Measurements from ENCODE around the gene PELI2.

Gene PELI2

GRCh38 chr14:56210571-56210970 lies 92.4 kb downstream of the PELI2 start:
- DNase-seq, result no peak

DNA sequence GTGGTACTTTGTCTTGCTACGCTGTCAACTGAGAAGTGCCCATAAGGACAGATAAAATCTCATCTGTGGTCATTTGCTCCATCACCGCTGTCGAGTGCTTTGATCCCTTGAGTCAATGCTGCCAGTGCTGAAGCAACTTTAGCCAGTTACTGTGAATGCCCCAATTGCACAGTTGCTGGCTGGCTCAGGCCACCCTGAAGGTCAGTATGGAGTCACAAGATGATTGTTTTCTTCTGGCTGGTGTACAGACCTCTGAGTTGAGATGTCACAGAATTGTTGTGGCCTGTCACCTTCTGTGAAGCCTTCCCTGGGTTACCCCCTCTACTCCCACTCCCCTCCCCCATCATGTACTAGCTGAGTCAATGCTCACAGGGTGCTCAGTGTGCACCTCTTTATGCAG lies 92.9 kb downstream of the PELI2 start:
- DNase-seq, result no peak

DNA sequence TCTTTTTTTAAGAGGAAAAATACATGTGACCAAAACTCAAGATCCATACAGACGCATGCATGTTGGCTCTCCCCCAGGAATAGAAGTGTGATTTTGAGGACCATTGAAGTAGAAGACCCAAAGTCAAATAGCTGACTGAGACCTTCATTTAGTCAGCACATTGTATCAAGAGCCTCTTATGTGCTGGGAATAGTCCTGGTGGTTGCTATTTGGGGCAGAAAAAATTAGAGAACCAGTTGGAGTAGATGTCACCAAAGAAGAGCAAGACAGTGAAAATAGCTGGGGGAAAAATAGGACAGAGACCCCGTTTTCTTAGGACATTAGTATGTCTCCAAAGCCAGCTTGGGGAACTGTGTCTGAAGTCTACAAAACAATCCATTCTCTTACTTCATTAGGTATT lies 93.6 kb downstream of the PELI2 start:
- DNase-seq, result no peak

GRCh38 chr14:56212521-56212920 lies 94.3 kb downstream of the PELI2 start:
- DNase-seq, result no peak

DNA sequence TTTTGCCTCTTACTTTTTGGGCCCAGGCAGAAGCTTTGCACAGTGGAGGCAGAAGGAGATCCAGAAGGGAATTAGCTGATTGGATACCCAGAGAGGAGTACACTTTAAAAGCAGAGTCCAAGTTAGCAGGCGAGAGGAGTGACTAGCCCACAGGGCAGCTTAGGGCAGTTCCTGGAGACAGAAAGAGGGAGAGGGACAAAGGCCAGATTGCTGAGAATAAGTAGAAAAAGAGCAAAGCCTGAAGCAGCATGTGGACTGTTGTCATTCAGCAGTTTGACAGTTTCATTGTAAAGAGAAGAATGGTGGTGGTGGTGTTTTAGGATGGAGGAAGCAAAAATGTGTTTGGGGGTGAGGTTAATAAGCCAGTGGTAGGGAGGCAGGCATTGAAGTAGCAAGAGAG lies 95.1 kb downstream of the PELI2 start:
- DNase-seq, result no peak

- no peak for DNase-seq
Observed at GRCh38 chr14:56215180-56215579, 97.0 kb downstream of the PELI2 start.

DNA sequence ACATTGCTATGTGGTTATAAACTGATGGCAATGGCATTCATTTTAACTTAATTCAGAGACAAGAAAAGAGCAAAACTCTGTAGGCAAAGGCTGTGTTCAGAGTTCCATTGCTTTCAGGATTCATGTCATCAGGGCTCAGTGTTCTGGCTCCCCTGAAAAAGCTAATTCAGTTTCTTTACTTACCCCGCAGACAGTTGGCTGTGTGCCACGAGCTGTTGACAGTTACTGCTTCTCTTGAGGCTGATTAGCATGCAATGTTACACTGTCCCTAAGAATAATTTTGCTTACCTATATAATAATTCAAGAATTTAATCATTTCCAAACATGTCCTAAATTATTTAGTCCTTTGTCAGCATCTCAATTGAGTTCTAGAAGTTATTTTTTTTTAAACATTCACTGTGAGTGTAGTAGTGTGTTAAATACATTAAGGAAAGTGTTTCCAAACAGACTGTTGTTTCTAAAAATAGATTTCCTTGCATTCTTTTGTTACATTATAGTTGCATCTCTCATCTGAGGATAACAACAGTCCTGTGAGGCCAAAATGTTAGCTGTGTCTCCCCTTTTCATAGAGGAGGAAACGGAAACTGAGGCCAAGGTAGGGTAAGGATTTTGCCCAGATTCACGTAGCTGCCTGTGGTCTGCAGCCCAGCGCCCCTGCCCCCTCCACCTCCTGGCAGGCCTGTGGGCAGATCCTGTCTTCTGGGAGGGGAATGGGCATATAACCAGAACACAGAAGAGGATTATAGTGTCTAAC lies 98.6 kb downstream of the PELI2 start:
- no peak for DNase-seq

- DNase-seq, result no peak
Observed at GRCh38 chr14:56217380-56218045, 99.3 kb downstream of the PELI2 start.

DNA sequence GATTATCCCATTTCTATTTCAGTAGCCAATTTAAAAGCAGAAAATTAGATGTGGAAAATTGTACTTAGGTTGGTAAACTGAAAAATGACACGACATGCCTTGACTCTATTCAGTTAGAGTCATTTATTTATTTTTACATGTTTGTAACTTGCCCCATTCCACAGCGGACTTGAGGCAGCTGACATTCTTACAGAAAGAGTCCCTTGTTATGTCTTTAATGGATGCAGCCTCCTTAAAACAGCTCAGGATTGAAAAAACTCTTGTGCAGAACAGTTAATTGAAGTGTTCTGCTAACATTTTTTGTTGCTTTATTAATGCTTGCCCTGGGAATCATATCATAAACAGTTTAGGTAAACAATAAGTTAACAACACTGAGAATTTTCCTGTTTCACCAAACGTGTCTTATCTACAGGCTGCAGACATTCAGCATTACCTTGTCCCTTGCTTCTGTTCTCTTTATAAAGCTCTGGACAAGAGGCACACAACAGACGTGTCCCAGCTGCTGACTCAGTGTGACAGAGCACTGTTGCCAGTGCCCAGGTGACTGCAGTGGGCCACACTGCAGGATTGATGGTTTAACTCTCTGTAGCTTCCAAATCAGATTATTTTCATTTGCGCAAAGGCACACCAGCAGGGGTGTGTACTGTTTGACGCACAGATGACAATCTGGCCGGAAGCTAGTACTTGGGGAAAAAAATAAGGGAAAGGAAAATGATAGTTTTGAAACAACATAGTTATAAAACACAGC lies 101.6 kb downstream of the PELI2 start:
- DNase-seq, result no peak

DNA sequence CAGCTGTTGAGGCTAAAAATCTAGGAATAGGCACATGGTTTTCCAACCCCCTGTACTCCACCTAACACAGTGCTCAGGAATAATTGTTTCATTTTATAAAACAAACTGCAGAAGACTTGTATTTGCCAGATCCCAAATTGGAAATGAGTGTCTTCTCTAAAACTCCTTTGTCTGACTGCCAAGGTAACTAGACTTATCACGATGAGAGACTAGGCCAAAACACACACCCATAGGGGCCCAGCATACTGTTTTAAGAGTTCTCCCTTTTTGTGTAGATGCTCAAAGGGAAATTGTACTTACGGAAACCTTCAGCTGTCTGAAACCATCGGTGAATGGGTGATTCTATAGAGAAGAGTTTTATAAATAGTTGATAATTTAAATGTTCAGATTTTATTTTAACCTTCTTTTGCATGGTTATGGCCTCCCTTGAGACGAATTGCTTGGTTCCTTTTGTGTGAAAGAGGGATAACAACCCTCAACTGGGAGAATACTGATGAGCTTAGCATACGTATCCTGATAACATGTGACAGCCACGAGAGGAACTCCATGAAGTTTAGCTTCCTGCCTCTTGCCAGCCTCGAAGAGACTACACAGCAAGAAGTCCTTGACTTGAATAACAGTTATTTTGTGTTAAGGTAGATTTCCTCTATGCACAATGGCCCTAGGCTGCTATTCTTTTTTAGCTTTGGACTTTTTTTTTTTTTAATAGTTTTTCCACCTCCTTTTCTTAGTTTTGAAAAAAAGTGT lies 103.3 kb downstream of the PELI2 start:
- no peak for DNase-seq

- DNase-seq, result no peak
Observed at GRCh38 chr14:56224229-56224628, 106.0 kb downstream of the PELI2 start.

DNA sequence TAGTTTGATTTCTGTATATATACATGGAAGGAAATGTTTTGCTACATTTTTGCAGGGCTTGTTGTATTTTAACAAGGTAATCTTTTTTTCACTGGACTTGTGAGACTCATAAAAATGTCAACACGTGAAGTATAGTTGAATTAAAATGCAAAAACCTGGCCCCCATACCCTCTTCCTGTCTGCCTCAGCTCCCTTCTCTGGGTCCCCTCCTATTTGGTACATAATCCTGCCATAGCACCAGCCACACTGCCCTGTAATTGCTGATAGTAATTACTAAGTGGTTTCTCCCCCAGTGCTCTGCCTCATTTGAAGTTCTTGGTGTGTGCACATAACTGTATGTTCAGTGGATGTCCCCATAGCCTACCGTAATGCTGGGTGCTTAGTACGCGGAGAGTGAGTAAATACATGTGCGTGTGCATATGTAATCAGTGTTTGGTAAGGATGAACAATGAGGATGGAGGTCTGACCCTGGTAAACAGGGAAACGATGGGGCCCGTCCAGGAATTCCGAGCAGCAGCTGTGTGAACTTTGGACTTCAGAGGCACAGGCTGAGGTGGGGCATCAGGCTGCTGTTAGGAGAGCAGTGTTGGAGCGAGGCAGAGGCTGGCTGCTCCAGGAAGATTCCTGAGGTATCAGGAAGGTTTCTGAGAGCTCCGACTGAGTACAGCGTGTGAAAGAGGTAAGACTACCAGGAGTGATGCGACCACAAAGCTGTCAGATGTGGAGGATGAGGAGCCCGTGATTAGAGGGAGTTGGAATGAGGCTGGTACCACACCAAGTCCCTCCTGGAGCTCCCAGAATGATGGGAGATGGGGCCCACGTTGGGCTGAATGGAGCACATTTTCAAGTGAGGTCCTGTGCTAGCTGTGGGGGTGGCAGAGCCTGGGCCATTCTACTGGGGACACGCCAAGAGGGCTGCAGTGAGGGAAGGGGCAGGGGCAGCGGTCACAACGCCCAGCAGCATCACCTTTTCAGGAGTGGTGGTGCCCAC lies 106.8 kb downstream of the PELI2 start:
- no peak for DNase-seq

DNA sequence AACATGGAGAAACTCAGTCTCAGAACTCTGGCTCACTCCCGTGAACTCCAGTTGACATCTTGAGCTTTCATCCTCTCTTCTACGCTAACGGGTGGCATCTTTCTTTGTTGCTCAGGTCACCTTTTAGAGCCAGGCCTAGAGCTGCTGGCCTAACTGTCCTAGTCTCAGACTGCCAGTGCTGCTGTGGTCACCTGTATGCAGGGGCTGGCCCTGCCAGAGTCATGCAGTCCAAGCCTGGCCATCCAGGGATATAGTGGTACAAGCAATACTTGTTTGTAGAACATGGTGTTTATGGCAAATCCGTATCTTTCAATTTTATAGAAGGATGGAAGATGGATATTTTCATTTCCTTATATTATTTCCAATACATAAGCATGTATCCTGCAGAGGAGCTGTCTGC lies 117.2 kb downstream of the PELI2 start:
- no peak for DNase-seq

DNA sequence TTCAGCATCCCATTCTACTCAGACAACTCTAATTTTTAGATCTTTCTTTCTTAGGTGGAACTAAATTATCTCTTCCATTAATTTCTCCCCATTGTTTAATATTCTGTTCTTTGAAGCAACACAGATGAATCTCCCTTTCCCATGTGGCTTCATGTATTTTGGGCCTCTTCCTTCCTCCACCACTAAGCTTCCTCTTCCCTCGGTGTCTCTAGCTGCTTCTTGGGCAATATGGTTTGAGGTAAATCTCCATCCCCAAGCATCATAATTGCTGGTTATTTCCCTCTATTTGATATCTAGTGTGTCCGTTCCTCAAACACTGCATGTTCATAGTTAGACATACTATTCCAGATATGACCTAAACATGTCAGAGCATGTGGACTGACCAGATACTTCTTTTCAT lies 119.2 kb downstream of the PELI2 start:
- no peak for DNase-seq

DNA sequence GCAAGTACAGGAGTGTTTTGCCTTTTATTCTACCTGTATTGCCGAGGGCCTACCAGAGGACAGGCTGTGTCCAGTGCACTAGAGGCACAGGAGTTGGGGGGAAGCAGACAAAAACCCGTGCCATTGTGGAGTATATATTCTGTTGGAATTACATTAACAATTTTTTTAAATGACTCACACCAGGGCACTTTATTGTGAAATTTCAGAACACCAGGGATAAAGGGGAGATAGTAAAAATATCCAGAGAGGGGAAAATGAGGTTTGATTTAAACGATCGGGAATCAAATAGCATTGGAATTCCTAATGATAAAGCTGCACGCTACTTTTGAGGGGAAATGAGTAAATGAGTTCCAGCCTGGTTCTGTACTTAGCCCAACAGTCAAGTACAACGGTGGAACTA lies 123.2 kb downstream of the PELI2 start:
- DNase-seq, result no peak

DNA sequence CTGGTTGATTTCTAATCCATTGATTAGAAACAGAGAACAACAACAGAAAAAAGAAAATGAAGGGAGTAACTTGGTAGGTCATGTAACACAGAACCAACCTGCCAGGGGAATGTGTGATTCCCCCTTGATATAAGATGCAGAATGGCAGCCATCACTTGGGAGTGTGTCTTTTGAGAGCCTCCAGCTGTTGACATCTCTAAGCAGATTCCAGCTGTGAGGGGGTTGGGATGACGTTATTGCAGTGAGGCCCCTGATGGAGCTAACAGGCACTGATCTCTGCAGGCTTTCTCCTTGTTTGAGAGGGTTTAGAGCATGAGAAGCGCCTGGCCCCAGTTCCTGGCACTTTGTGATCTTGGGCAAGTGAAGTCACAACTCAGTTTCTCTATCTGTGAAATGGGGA lies 124.9 kb downstream of the PELI2 start:
- DNase-seq, result no peak

DNA sequence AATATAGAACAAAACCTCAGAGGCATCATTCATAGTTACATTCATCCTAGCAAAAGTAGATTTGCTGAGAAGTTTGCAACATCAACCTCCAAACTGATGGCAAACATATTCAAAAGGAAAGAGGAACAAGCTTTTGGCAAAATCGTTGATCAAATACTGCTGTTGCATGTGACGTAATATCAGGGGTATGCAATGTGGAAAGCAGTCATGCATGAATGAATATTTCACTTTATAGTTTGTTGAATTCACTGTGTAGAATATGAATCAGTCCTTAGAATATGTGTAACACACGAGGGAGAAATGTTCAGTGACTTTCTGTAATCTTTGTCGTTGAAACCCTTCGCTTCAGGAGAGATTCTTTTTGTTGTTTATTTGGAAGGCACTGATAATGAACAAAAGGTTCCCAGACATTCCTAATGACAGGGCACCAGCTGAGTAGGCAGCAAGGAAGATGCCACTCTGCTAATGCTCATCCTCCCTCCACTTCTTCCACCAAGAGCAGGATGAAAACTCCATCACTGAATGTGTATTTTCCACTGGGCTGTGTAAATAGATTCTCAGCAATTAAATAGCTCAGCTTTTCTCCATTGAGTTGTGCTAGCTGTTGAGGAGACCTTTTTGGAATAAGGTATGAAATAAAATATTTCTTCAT lies 126.1 kb downstream of the PELI2 start:
- no peak for DNase-seq

GRCh38 chr14:56247495-56248200 lies 129.4 kb downstream of the PELI2 start:
- no peak for DNase-seq

- no peak for DNase-seq
Observed at GRCh38 chr14:56248442-56248841, 130.2 kb downstream of the PELI2 start.

GRCh38 chr14:56261046-56261445 lies 142.8 kb downstream of the PELI2 start:
- DNase-seq, result no peak

DNA sequence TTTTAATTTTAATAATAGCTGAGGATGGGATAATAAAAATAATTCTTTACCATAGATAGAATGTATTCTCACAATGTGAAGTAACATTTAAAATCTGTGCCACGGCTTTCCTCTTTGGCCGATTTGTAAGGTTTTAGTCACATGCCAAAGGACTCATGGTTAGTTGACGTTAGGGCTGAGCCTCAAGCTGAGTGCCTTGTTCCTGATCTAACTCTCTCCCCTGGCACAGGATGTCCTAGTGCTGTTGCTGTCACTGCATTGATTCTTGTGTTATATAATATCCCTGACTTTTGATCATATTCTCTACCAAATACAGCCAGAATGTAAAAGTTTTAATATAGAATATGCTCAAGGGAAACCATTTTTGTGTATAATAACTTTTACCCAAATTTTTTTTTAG lies 144.3 kb downstream of the PELI2 start:
- no peak for DNase-seq

All from activated naive CD4-positive, alpha-beta T cell treated with Interleukin-2 at 50 U/mL for 16 hours (primary cell).